ENCODE results near the gene ASIC3. TPM values are rescaled to one million over a fixed set of nuclear protein-coding genes. Genes with fewer than 3 reads are reported as not detected.

The ASIC3 gene
- polyA plus RNA-seq, 1 donor (not counting 4 experiments of a cell fraction or from before 2014, with no cell fraction given), result 0.35 TPM

- Histone ChIP-seq H3K27ac (ENCODE audit: control insufficient read depth, insufficient read depth, low read length) (no peak overlapping the region), H3K9me3 (ENCODE audit: control insufficient read depth, low read depth, low read length) (no peaks in the 10 kb centered on the region), H3K4me2 (ENCODE audit: control insufficient read depth, extremely low read depth, insufficient read depth, low read depth, low read length) (no peak overlapping the region), H3K79me2 (ENCODE audit: control insufficient read depth, insufficient read depth, low read length) (no peaks in the 10 kb centered on the region), H3K4me1 (ENCODE audit: control insufficient read depth, extremely low read depth, insufficient read depth, low read length) (peaks cover 8% of the 10 kb centered on the region), H3K36me3 (ENCODE audit: control insufficient read depth in 2 of 2, extremely low read depth in 1 of 2, insufficient read depth in 2 of 2, low read length in 2 of 2) (no peaks in the 10 kb centered on the region), H3K27me3 (ENCODE audit: control insufficient read depth, extremely low read depth, insufficient read depth, low read length) (peaks cover 56% of the 10 kb centered on the region), H2AFZ (ENCODE audit: control insufficient read depth, low read length) (no peak overlapping the region), H3K4me3 (ENCODE audit: control insufficient read depth in 2 of 3, extremely low read depth in 1 of 3, insufficient read depth in 2 of 3, low read depth in 1 of 3, low read length in 3 of 3) (no peak overlapping the region), H4K20me1 (ENCODE audit: control insufficient read depth, extremely low read depth, insufficient read depth, low read length) (no peaks in the 10 kb centered on the region), H3K9me1 (ENCODE audit: control insufficient read depth, extremely low read depth, insufficient read depth, low read length) (no peaks in the 10 kb centered on the region), H3K9ac (ENCODE audit: control insufficient read depth, extremely low read depth, insufficient read depth, low read length) (no peak overlapping the region)
- dilution Hi-C loops (cut with MboI; ENCODE audit: extremely low pct_ligation_motif_present, low sequenced_read_pairs), result no loop called here
- no peak for DNase-seq (ENCODE audit: low read depth, low spot score)
- TF ChIP-seq, protein P1, sequence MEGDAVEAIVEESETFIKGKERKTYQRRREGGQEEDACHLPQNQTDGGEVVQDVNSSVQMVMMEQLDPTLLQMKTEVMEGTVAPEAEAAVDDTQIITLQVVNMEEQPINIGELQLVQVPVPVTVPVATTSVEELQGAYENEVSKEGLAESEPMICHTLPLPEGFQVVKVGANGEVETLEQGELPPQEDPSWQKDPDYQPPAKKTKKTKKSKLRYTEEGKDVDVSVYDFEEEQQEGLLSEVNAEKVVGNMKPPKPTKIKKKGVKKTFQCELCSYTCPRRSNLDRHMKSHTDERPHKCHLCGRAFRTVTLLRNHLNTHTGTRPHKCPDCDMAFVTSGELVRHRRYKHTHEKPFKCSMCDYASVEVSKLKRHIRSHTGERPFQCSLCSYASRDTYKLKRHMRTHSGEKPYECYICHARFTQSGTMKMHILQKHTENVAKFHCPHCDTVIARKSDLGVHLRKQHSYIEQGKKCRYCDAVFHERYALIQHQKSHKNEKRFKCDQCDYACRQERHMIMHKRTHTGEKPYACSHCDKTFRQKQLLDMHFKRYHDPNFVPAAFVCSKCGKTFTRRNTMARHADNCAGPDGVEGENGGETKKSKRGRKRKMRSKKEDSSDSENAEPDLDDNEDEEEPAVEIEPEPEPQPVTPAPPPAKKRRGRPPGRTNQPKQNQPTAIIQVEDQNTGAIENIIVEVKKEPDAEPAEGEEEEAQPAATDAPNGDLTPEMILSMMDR (optimal IDR thresholded peaks at IDR 0.05 in 1 of 3, IDR thresholded peaks at IDR 0.05 in 1 of 3, conservative IDR thresholded peaks at IDR 0.05 in 1 of 3; ENCODE audit: extremely low read depth in 1 of 3, insufficient read depth in 2 of 3, low read length in 3 of 3), result no peak
- TF ChIP-seq EZH2 (IDR thresholded peaks at IDR 0.05; ENCODE audit: low read length), result no peak
- no peak for FAIRE-seq
These were observed 31.4 kb upstream of the ASIC3 start for GRCh38 chr7:151016942-151017341.

GRCh38 chr7:151017370-151017952 lies 30.9 kb upstream of the ASIC3 start:
- Histone ChIP-seq H3K9me1 (ENCODE audit: control insufficient read depth, extremely low read depth, insufficient read depth, low read length) (no peaks in the 10 kb centered on the region), H3K4me2 (ENCODE audit: control insufficient read depth, extremely low read depth, insufficient read depth, low read depth, low read length) (no peak overlapping the region), H4K20me1 (ENCODE audit: control insufficient read depth, extremely low read depth, insufficient read depth, low read length) (no peaks in the 10 kb centered on the region), H3K79me2 (ENCODE audit: control insufficient read depth, insufficient read depth, low read length) (no peaks in the 10 kb centered on the region), H3K27me3 (ENCODE audit: control insufficient read depth, extremely low read depth, insufficient read depth, low read length) (peaks cover 52% of the 10 kb centered on the region), H3K4me1 (ENCODE audit: control insufficient read depth, extremely low read depth, insufficient read depth, low read length) (peaks cover 8% of the 10 kb centered on the region), H3K36me3 (ENCODE audit: control insufficient read depth in 2 of 2, extremely low read depth in 1 of 2, insufficient read depth in 2 of 2, low read length in 2 of 2) (no peaks in the 10 kb centered on the region), H3K27ac (ENCODE audit: control insufficient read depth, insufficient read depth, low read length) (no peak overlapping the region), H2AFZ (ENCODE audit: control insufficient read depth, low read length) (no peak overlapping the region), H3K9ac (ENCODE audit: control insufficient read depth, extremely low read depth, insufficient read depth, low read length) (no peak overlapping the region), H3K4me3 (ENCODE audit: control insufficient read depth in 2 of 3, extremely low read depth in 1 of 3, insufficient read depth in 2 of 3, low read depth in 1 of 3, low read length in 3 of 3) (no peak overlapping the region), H3K9me3 (ENCODE audit: control insufficient read depth, low read depth, low read length) (no peaks in the 10 kb centered on the region)
- DNase-seq (ENCODE audit: low read depth, low spot score) (no peak), FAIRE-seq (no peak)
- TF ChIP-seq, protein P1 (optimal IDR thresholded peaks at IDR 0.05 in 1 of 3, IDR thresholded peaks at IDR 0.05 in 1 of 3, conservative IDR thresholded peaks at IDR 0.05 in 1 of 3; ENCODE audit: extremely low read depth in 1 of 3, insufficient read depth in 2 of 3, low read length in 3 of 3), result no peak
- no peak for TF ChIP-seq EZH2 (IDR thresholded peaks at IDR 0.05; ENCODE audit: low read length)
- dilution Hi-C loops (cut with MboI; ENCODE audit: extremely low pct_ligation_motif_present, low sequenced_read_pairs), result no loop called here
